ENCODE measurements around the gene PIWIL1. TPM values are rescaled to one million over a fixed set of nuclear protein-coding genes. Genes with fewer than 3 reads are reported as not detected.

The PIWIL1 gene
- total and polyA plus RNA-seq, 2 experiments from 2014 or later, result not detected

GRCh38 chr12:130334937-130335336 lies 2.8 kb upstream of the PIWIL1 start:
- H3K9me2 ChIP-seq (ENCODE audit: insufficient read depth), result no peaks in the 10 kb centered on the region
- H3F3A ChIP-seq (replicated peaks; ENCODE audit: low read depth), result no peaks in the 10 kb centered on the region
- no peak overlapping the region for H3K27ac ChIP-seq (ENCODE audit: low read depth)
- no peaks in the 10 kb centered on the region for H3K36me3 ChIP-seq (ENCODE audit: insufficient read depth)
- no peaks in the 10 kb centered on the region for H3K79me2 ChIP-seq (replicated peaks; ENCODE audit: insufficient read depth)
- no peaks in the 10 kb centered on the region for H3K4me1 ChIP-seq (ENCODE audit: insufficient read depth)
- H2AFZ ChIP-seq, result no peak overlapping the region
- H3K27me3 Mint-ChIP-seq (ENCODE audit: insufficient read depth, low read depth, poor library complexity), result peaks cover 15% of the 10 kb centered on the region
- no peak overlapping the region for H3K4me3 ChIP-seq
- H3K4me3 Mint-ChIP-seq, result no peak overlapping the region
- H3K4me1 Mint-ChIP-seq, result no peaks in the 10 kb centered on the region
- TF ChIP-seq POLR2AphosphoS5 (IDR thresholded peaks at IDR 0.05; ENCODE audit: low read depth) (no peak), JUNB (IDR thresholded peaks at IDR 0.05; ENCODE audit: unreplicated experiment) (no peak), ZNF114 (CRISPR knock-in tag; IDR thresholded peaks at IDR 0.05) (no peak)
- TF ChIP-seq, protein P1, sequence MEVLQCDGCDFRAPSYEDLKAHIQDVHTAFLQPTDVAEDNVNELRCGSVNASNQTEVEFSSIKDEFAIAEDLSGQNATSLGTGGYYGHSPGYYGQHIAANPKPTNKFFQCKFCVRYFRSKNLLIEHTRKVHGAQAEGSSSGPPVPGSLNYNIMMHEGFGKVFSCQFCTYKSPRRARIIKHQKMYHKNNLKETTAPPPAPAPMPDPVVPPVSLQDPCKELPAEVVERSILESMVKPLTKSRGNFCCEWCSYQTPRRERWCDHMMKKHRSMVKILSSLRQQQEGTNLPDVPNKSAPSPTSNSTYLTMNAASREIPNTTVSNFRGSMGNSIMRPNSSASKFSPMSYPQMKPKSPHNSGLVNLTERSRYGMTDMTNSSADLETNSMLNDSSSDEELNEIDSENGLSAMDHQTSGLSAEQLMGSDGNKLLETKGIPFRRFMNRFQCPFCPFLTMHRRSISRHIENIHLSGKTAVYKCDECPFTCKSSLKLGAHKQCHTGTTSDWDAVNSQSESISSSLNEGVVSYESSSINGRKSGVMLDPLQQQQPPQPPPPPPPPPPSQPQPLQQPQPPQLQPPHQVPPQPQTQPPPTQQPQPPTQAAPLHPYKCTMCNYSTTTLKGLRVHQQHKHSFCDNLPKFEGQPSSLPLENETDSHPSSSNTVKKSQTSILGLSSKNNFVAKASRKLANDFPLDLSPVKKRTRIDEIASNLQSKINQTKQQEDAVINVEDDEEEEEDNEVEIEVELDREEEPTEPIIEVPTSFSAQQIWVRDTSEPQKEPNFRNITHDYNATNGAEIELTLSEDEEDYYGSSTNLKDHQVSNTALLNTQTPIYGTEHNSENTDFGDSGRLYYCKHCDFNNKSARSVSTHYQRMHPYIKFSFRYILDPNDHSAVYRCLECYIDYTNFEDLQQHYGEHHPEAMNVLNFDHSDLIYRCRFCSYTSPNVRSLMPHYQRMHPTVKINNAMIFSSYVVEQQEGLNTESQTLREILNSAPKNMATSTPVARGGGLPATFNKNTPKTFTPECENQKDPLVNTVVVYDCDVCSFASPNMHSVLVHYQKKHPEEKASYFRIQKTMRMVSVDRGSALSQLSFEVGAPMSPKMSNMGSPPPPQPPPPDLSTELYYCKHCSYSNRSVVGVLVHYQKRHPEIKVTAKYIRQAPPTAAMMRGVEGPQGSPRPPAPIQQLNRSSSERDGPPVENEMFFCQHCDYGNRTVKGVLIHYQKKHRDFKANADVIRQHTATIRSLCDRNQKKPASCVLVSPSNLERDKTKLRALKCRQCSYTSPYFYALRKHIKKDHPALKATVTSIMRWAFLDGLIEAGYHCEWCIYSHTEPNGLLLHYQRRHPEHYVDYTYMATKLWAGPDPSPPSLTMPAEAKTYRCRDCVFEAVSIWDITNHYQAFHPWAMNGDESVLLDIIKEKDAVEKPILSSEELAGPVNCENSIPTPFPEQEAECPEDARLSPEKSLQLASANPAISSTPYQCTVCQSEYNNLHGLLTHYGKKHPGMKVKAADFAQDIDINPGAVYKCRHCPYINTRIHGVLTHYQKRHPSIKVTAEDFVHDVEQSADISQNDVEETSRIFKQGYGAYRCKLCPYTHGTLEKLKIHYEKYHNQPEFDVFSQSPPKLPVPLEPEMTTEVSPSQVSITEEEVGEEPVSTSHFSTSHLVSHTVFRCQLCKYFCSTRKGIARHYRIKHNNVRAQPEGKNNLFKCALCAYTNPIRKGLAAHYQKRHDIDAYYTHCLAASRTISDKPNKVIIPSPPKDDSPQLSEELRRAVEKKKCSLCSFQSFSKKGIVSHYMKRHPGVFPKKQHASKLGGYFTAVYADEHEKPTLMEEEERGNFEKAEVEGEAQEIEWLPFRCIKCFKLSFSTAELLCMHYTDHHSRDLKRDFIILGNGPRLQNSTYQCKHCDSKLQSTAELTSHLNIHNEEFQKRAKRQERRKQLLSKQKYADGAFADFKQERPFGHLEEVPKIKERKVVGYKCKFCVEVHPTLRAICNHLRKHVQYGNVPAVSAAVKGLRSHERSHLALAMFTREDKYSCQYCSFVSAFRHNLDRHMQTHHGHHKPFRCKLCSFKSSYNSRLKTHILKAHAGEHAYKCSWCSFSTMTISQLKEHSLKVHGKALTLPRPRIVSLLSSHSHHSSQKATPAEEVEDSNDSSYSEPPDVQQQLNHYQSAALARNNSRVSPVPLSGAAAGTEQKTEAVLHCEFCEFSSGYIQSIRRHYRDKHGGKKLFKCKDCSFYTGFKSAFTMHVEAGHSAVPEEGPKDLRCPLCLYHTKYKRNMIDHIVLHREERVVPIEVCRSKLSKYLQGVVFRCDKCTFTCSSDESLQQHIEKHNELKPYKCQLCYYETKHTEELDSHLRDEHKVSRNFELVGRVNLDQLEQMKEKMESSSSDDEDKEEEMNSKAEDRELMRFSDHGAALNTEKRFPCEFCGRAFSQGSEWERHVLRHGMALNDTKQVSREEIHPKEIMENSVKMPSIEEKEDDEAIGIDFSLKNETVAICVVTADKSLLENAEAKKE (CRISPR knock-in tag; IDR thresholded peaks at IDR 0.05), result no peak
- TF ChIP-seq, protein P2, sequence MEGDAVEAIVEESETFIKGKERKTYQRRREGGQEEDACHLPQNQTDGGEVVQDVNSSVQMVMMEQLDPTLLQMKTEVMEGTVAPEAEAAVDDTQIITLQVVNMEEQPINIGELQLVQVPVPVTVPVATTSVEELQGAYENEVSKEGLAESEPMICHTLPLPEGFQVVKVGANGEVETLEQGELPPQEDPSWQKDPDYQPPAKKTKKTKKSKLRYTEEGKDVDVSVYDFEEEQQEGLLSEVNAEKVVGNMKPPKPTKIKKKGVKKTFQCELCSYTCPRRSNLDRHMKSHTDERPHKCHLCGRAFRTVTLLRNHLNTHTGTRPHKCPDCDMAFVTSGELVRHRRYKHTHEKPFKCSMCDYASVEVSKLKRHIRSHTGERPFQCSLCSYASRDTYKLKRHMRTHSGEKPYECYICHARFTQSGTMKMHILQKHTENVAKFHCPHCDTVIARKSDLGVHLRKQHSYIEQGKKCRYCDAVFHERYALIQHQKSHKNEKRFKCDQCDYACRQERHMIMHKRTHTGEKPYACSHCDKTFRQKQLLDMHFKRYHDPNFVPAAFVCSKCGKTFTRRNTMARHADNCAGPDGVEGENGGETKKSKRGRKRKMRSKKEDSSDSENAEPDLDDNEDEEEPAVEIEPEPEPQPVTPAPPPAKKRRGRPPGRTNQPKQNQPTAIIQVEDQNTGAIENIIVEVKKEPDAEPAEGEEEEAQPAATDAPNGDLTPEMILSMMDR (conservative IDR thresholded peaks at IDR 0.05; ENCODE audit: low read depth in 2 of 2), result peak in 1 of 2 experiments; percentile 38; a peak in 2 of 4 replicates
- no peaks in the 10 kb centered on the region for H4K20me1 ChIP-seq (replicated peaks; ENCODE audit: insufficient read depth)
- ATAC-seq, result no peak
- H3K4me2 ChIP-seq, result no peak overlapping the region
- peaks cover 46% of the 10 kb centered on the region for H3K36me3 Mint-ChIP-seq (ENCODE audit: low read depth)
- no peaks in the 10 kb centered on the region for H3K27me3 ChIP-seq (ENCODE audit: insufficient read depth)
- H3K9me3 Mint-ChIP-seq, result peaks cover 79% of the 10 kb centered on the region
- H3K27ac Mint-ChIP-seq, result no peak overlapping the region
- no peak for DNase-seq (ENCODE audit: low spot score)
